ENCODE data around the gene DHX9. TPM values are rescaled to one million over a fixed set of nuclear protein-coding genes. Genes with fewer than 3 reads are reported as not detected.

The DHX9 gene
- polyA plus RNA-seq, 1 donor (not counting 4 experiments of a cell fraction or from before 2014, with no cell fraction given), result 199 TPM

DNA sequence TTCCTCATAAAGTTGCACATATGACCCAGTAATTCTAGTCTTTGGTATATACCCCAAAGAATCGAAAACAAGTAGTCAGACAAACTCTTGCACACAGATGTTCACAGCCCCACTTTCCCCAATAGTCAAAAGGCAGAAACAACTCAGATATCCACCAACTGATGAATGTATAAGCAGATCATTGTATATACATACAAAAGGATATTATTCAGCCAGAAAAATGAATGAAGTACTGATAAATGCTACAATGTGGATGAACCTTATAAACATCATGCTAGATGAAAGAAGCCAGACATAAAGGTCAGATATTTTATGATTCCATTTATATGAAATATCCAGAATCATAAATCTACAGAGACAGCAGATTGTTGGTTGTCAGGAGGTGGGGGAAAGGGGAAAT is 86.5 kb downstream of the DHX9 start:
- Histone ChIP-seq H3K9me3 (ENCODE audit: control insufficient read depth, low read depth, low read length) (no peaks in the 10 kb centered on the region), H3K79me2 (ENCODE audit: control insufficient read depth, insufficient read depth, low read length) (no peaks in the 10 kb centered on the region), H3K27me3 (ENCODE audit: control insufficient read depth, extremely low read depth, insufficient read depth, low read length) (peaks cover 13% of the 10 kb centered on the region), H2AFZ (ENCODE audit: control insufficient read depth, low read length) (no peak overlapping the region), H3K4me1 (ENCODE audit: control insufficient read depth, extremely low read depth, insufficient read depth, low read length) (no peaks in the 10 kb centered on the region), H3K4me2 (ENCODE audit: control insufficient read depth, extremely low read depth, insufficient read depth, low read depth, low read length) (no peak overlapping the region), H3K9me1 (ENCODE audit: control insufficient read depth, extremely low read depth, insufficient read depth, low read length) (no peaks in the 10 kb centered on the region), H3K27ac (ENCODE audit: control insufficient read depth, insufficient read depth, low read length) (no peak overlapping the region), H3K36me3 (ENCODE audit: control insufficient read depth in 2 of 2, extremely low read depth in 1 of 2, insufficient read depth in 2 of 2, low read length in 2 of 2) (no peaks in the 10 kb centered on the region), H3K4me3 (ENCODE audit: control insufficient read depth in 2 of 3, extremely low read depth in 1 of 3, insufficient read depth in 2 of 3, low read depth in 1 of 3, low read length in 3 of 3) (no peak overlapping the region), H4K20me1 (ENCODE audit: control insufficient read depth, extremely low read depth, insufficient read depth, low read length) (no peaks in the 10 kb centered on the region), H3K9ac (ENCODE audit: control insufficient read depth, extremely low read depth, insufficient read depth, low read length) (no peak overlapping the region)
- TF ChIP-seq, protein P1, sequence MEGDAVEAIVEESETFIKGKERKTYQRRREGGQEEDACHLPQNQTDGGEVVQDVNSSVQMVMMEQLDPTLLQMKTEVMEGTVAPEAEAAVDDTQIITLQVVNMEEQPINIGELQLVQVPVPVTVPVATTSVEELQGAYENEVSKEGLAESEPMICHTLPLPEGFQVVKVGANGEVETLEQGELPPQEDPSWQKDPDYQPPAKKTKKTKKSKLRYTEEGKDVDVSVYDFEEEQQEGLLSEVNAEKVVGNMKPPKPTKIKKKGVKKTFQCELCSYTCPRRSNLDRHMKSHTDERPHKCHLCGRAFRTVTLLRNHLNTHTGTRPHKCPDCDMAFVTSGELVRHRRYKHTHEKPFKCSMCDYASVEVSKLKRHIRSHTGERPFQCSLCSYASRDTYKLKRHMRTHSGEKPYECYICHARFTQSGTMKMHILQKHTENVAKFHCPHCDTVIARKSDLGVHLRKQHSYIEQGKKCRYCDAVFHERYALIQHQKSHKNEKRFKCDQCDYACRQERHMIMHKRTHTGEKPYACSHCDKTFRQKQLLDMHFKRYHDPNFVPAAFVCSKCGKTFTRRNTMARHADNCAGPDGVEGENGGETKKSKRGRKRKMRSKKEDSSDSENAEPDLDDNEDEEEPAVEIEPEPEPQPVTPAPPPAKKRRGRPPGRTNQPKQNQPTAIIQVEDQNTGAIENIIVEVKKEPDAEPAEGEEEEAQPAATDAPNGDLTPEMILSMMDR (optimal IDR thresholded peaks at IDR 0.05 in 1 of 3, IDR thresholded peaks at IDR 0.05 in 1 of 3, conservative IDR thresholded peaks at IDR 0.05 in 1 of 3; ENCODE audit: extremely low read depth in 1 of 3, insufficient read depth in 2 of 3, low read length in 3 of 3), result no peak
- DNase-seq (ENCODE audit: low read depth, low spot score), result no peak
- dilution Hi-C loops (cut with MboI; ENCODE audit: extremely low pct_ligation_motif_present, low sequenced_read_pairs), result no loop called here
- FAIRE-seq, result no peak

DNA sequence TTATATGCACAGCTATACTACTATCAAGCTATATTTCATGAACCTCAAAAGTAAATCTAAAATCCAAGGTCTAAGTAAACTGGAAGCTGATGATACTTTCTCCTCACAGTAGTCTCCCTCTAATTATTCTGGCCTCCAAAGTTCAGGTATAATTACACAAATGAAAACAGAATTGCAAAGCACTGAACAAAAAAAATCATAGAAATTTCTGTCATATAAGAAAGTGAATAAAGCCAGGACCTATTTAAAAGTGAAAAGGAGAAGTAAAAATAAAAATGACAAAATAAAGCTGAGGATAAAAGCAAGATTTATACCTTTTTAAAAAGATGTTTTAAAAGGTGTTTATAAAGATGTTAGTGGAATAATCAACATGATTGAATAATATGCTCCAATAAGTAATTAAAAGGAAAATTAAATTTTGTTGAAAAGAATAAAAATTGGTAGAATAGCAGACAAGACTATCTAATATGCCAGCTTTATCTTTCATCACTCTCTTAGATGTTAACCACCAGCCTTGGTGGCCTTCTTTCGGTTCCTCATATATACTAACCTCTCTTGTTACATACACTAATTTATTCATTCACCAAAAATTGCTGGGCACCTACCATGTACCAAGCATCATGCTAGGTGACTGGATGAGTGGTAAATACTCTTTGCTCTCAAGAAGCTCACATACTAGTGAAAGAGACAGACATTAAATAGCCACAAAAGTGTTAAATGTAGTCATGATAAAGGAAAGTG is 88.7 kb downstream of the DHX9 start:
- H3K36me3 ChIP-seq (ENCODE audit: control insufficient read depth in 2 of 2, extremely low read depth in 1 of 2, insufficient read depth in 2 of 2, low read length in 2 of 2), result no peaks in the 10 kb centered on the region
- H3K79me2 ChIP-seq (ENCODE audit: control insufficient read depth, insufficient read depth, low read length), result no peaks in the 10 kb centered on the region
- H3K9me3 ChIP-seq (ENCODE audit: control insufficient read depth, low read depth, low read length), result no peaks in the 10 kb centered on the region
- H3K4me2 ChIP-seq (ENCODE audit: control insufficient read depth, extremely low read depth, insufficient read depth, low read depth, low read length), result no peak overlapping the region
- no peak for TF ChIP-seq EZH2 (IDR thresholded peaks at IDR 0.05; ENCODE audit: low read length)
- TF ChIP-seq, protein P1 (optimal IDR thresholded peaks at IDR 0.05 in 1 of 3, IDR thresholded peaks at IDR 0.05 in 1 of 3, conservative IDR thresholded peaks at IDR 0.05 in 1 of 3; ENCODE audit: extremely low read depth in 1 of 3, insufficient read depth in 2 of 3, low read length in 3 of 3), result no peak
- no peak overlapping the region for H2AFZ ChIP-seq (ENCODE audit: control insufficient read depth, low read length)
- no peaks in the 10 kb centered on the region for H3K9me1 ChIP-seq (ENCODE audit: control insufficient read depth, extremely low read depth, insufficient read depth, low read length)
- no peak for DNase-seq (ENCODE audit: low read depth, low spot score)
- H3K27me3 ChIP-seq (ENCODE audit: control insufficient read depth, extremely low read depth, insufficient read depth, low read length), result peaks cover 7% of the 10 kb centered on the region
- no peak for FAIRE-seq
- H3K27ac ChIP-seq (ENCODE audit: control insufficient read depth, insufficient read depth, low read length), result no peak overlapping the region
- H4K20me1 ChIP-seq (ENCODE audit: control insufficient read depth, extremely low read depth, insufficient read depth, low read length), result no peaks in the 10 kb centered on the region
- H3K9ac ChIP-seq (ENCODE audit: control insufficient read depth, extremely low read depth, insufficient read depth, low read length), result no peak overlapping the region
- H3K4me1 ChIP-seq (ENCODE audit: control insufficient read depth, extremely low read depth, insufficient read depth, low read length), result no peaks in the 10 kb centered on the region
- no peak overlapping the region for H3K4me3 ChIP-seq (ENCODE audit: control insufficient read depth in 2 of 3, extremely low read depth in 1 of 3, insufficient read depth in 2 of 3, low read depth in 1 of 3, low read length in 3 of 3)
- dilution Hi-C loops (cut with MboI; ENCODE audit: extremely low pct_ligation_motif_present, low sequenced_read_pairs), result no loop called here
